Activated CD8-positive, alpha-beta T cell treated with anti-CD3 and anti-CD28 coated beads for 36 hours (primary cell): Measurements from ENCODE around the gene EPC2. TPM values are rescaled to one million over a fixed set of nuclear protein-coding genes. Genes with fewer than 3 reads are reported as not detected.
"Not testable (repeated sequence)": the region's sequence is repeated elsewhere in the genome, so short reads cannot be mapped to it uniquely, and the experiment has no call there.

ENCODE experiments used
- ATAC-seq: fragments of 200-7000 bp; cut with Tn5 transposase; one replicate; pipeline ENCODE4 v1.10.0; 2021; ENCODE audit warnings: mild to moderate bottlenecking, moderate library complexity
- CTCF ChIA-PET: fragments of 350-600 bp; sonication (Branson Sonifier 250); formaldehyde crosslinking; loops from one replicate; lab custom pipeline; 2021; ENCODE audit warnings: antibody characterized with exemption; lab: Charles Lee
- POLR2A ChIA-PET: fragments of 350-600 bp; sonication (Branson Sonifier 250); formaldehyde crosslinking; loops from one replicate; lab custom pipeline; 2021; ENCODE audit warnings: antibody characterized with exemption; lab: Charles Lee
- DNase-seq: peaks from one replicate; pipeline ENCODE4 v3.0.0-alpha.2; 2020
- H3K27ac Mint-ChIP-seq: one replicate; pipeline ENCODE4 v1.8.0; 2021; ENCODE audit warnings: mild to moderate bottlenecking, mixed read lengths
- H3K27me3 Mint-ChIP-seq: one replicate; pipeline ENCODE4 v1.8.0; 2021; ENCODE audit warnings: mixed read lengths
- H3K36me3 Mint-ChIP-seq: one replicate; pipeline ENCODE4 v1.8.0; 2021; ENCODE audit warnings: low read depth, mixed read lengths
- H3K4me1 Mint-ChIP-seq: one replicate; pipeline ENCODE4 v1.8.0; 2021; ENCODE audit warnings: low read depth, mixed read lengths
- H3K4me3 Mint-ChIP-seq: one replicate; pipeline ENCODE4 v1.8.0; 2021; ENCODE audit warnings: mild to moderate bottlenecking, moderate library complexity, mixed read lengths
- H3K9me3 Mint-ChIP-seq: one replicate; pipeline ENCODE4 v1.8.0; 2021; ENCODE audit warnings: mixed read lengths
- intact Hi-C: fragments of 100-400 bp; cut with micrococcal nuclease; formaldehyde crosslinking; loops from one replicate; pipeline ENCODE4 v1.10.0; 2022
- total RNA-seq, 2 experiments: library from RNA; stranded (reverse); gene quantifications; one replicate each; pipeline ENCODE4 v1.2.3, GENCODE V29; 2021
- TF ChIP-seq, protein P1 (sequence below): fragments of 200-600 bp; IDR thresholded peaks from one replicate; pipeline ENCODE4 v1.8.0; 2022; ENCODE audit warnings: antibody characterized with exemption, mild to moderate bottlenecking

The EPC2 gene
- total RNA-seq, 2 experiments from 2014 or later = 19.3 to 20.0 TPM

DNA sequence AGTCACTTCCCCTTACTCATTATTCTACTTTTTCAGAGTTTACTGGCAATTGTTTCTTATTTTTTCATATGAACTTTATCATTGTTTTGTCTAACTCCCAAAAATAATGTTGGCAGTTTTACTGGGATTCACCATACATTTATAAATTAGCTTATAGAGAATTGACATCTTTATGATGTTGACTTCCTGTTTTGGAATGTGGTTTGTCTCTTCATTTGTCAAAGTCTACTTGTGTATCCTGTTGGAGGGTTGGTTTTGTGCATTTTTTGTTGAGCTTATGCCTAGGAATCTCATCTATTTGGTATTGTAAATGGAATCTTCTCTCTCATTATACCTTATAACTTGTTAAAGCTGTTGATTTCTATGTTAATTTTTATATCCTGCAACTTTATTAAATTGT lies 16.4 kb downstream of the EPC2 start:
- no peak for DNase-seq
- CTCF ChIA-PET = interaction anchor here (1.1 to 1.4 kb wide), 3 partner anchors 9 to 140 kb away, joined by 3 to 4 read pairs (median 3); no protein-coding TSS in a partner anchor
- H3K9me3 Mint-ChIP-seq = peaks cover 3% of the 10 kb centered on the region
- no peaks in the 10 kb centered on the region for H3K27me3 Mint-ChIP-seq
- POLR2A ChIA-PET = no interaction called here
- H3K36me3 Mint-ChIP-seq = peaks cover 11% of the 10 kb centered on the region
- H3K27ac Mint-ChIP-seq = peak overlapping the region; percentile 73
- TF ChIP-seq, protein P1, sequence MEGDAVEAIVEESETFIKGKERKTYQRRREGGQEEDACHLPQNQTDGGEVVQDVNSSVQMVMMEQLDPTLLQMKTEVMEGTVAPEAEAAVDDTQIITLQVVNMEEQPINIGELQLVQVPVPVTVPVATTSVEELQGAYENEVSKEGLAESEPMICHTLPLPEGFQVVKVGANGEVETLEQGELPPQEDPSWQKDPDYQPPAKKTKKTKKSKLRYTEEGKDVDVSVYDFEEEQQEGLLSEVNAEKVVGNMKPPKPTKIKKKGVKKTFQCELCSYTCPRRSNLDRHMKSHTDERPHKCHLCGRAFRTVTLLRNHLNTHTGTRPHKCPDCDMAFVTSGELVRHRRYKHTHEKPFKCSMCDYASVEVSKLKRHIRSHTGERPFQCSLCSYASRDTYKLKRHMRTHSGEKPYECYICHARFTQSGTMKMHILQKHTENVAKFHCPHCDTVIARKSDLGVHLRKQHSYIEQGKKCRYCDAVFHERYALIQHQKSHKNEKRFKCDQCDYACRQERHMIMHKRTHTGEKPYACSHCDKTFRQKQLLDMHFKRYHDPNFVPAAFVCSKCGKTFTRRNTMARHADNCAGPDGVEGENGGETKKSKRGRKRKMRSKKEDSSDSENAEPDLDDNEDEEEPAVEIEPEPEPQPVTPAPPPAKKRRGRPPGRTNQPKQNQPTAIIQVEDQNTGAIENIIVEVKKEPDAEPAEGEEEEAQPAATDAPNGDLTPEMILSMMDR = no peak
- peaks cover 70% of the 10 kb centered on the region for H3K4me1 Mint-ChIP-seq
- no peak overlapping the region for H3K4me3 Mint-ChIP-seq
- intact Hi-C loops = no loop called here
- no peak for ATAC-seq

DNA sequence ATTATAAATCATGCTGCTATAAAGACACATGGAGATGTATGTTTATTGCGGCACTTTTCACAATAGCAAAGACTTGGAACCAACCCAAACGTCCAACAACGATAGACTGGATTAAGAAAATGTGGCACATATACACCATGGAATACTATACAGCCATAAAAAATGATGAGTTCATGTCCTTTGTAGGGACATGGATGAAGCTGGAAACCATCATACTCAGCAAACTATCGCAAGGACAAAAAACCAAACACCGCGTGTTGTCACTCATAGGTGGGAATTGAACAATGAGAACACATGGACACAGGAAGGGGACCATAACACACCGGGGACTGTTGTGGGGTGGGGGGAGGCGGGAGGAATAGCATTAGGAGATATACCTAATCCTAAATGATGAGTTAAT lies 17.8 kb downstream of the EPC2 start:
- H3K36me3 Mint-ChIP-seq = peaks cover 11% of the 10 kb centered on the region
- POLR2A ChIA-PET, H3K4me3 Mint-ChIP-seq, H3K9me3 Mint-ChIP-seq, intact Hi-C loops, ATAC-seq, H3K27me3 Mint-ChIP-seq, H3K27ac Mint-ChIP-seq, DNase-seq: not testable (repeated sequence)
- CTCF ChIA-PET = interaction anchor here (0.6 to 1.6 kb wide), 2 partner anchors 12 to 40 kb away, joined by 3 to 4 read pairs; no protein-coding TSS in a partner anchor
- H3K4me1 Mint-ChIP-seq = peaks cover 67% of the 10 kb centered on the region

- Mint-ChIP-seq H3K9me3 (peaks cover 3% of the 10 kb centered on the region), H3K27ac (no peak overlapping the region), H3K4me3 (no peak overlapping the region), H3K36me3 (peaks cover 11% of the 10 kb centered on the region), H3K27me3 (no peaks in the 10 kb centered on the region), H3K4me1 (peaks cover 66% of the 10 kb centered on the region)
- TF ChIP-seq, protein P1 = no peak
- ATAC-seq (no peak), DNase-seq (no peak)
- intact Hi-C loops = no loop called here
- ChIA-PET POLR2A (interaction anchor here (1.0 kb wide), 2 partner anchors 11 to 18 kb away, joined by 3 to 4 read pairs; no protein-coding TSS in a partner anchor), CTCF (no interaction called here)
Measured at GRCh38 chr2:148664229-148664628, 19.7 kb downstream of the EPC2 start.

DNA sequence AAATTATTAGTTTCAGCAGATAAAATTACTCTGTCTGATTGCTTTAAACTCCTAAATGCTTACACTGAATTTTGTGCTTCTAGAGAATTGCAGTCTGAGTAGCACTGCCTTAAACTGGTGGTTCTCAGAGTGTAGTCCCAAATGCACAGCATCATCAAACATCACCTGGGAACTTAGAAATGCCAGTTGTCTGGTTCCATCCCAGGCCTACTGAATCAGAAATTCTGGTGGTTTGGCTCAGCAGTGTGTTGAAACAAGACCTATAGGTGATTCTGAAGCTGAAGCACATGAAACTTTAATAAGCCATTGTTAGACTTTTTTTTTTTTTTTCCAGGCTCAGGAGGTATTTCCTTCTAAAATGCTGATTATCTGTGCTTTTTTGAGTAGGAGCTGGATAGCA lies 22.0 kb downstream of the EPC2 start:
- H3K4me1 Mint-ChIP-seq = peaks cover 64% of the 10 kb centered on the region
- CTCF ChIA-PET = no interaction called here
- H3K9me3 Mint-ChIP-seq = no peaks in the 10 kb centered on the region

GRCh38 chr2:148667113-148667836 lies 22.7 kb downstream of the EPC2 start:
- ATAC-seq (peak; percentile 47), DNase-seq (no peak)
- Mint-ChIP-seq H3K27ac (peak overlapping the region; percentile 40), H3K27me3 (no peaks in the 10 kb centered on the region), H3K4me1 (peaks cover 68% of the 10 kb centered on the region), H3K36me3 (peaks cover 6% of the 10 kb centered on the region), H3K9me3 (peaks cover 3% of the 10 kb centered on the region), H3K4me3 (no peak overlapping the region)
- intact Hi-C loops = no loop called here
- ChIA-PET POLR2A (no interaction called here), CTCF (no interaction called here)
- TF ChIP-seq, protein P1 = no peak

More for the DNA sequence above, 22.0 kb downstream of the EPC2 start:
- TF ChIP-seq, protein P1 = no peak
- Mint-ChIP-seq H3K27me3 (no peaks in the 10 kb centered on the region), H3K4me3 (no peak overlapping the region), H3K36me3 (peaks cover 8% of the 10 kb centered on the region), H3K27ac (peak overlapping the region; percentile 40)
- POLR2A ChIA-PET = no interaction called here
- ATAC-seq (peak; percentile 24), DNase-seq (no peak)
- intact Hi-C loops = no loop called here
